MM.1S (cell line): Measurements from ENCODE around the gene SPCS1.

Experiments
- EZH2 ChIP-seq: fragments of 300-600 bp; sonication (generic); optimal IDR thresholded peaks from 2 replicates; pipeline ENCODE3; 2017; ENCODE audit warnings: low read depth, mild to moderate bottlenecking, antibody characterized with exemption, low read length, mixed read lengths
- EZH2phosphoT487 ChIP-seq: fragments of 300-600 bp; sonication (generic); IDR thresholded peaks from 2 replicates; pipeline ENCODE4 v1.6.1; 2018; ENCODE audit warnings: antibody characterized with exemption, low read length
- TF ChIP-seq, protein P1 (sequence below): fragments of 300-600 bp; sonication (generic); IDR thresholded peaks from 2 replicates; pipeline ENCODE4 v1.5.1; 2016; ENCODE audit warnings: antibody characterized with exemption, low read length, mixed read lengths

DNA sequence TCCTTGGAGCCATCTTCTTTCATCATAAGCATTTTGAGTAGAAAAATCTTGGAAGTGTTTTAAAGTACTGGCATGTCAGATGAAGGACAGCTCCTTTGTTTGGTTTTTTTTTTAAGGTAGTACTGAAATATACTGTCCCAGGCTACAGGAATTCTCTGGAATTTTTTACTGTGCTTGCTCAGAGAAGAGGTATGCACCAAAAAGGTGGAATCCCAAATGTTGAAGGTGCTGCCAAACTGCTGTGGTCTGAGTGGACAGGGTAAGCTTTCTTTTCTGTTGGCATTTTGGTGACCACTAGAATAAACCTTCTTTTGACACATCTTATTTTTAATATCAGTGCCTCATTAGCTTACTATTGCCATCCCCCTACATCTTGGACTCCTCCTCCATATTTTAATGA, 12.8 kb upstream of the SPCS1 start:
- TF ChIP-seq, protein P1, sequence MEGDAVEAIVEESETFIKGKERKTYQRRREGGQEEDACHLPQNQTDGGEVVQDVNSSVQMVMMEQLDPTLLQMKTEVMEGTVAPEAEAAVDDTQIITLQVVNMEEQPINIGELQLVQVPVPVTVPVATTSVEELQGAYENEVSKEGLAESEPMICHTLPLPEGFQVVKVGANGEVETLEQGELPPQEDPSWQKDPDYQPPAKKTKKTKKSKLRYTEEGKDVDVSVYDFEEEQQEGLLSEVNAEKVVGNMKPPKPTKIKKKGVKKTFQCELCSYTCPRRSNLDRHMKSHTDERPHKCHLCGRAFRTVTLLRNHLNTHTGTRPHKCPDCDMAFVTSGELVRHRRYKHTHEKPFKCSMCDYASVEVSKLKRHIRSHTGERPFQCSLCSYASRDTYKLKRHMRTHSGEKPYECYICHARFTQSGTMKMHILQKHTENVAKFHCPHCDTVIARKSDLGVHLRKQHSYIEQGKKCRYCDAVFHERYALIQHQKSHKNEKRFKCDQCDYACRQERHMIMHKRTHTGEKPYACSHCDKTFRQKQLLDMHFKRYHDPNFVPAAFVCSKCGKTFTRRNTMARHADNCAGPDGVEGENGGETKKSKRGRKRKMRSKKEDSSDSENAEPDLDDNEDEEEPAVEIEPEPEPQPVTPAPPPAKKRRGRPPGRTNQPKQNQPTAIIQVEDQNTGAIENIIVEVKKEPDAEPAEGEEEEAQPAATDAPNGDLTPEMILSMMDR = no peak
- TF ChIP-seq EZH2phosphoT487 (no peak), EZH2 (no peak)
